H9 (cell line): ENCODE results near the gene FMN1. TPM values are rescaled to one million over a fixed set of nuclear protein-coding genes. Genes with fewer than 3 reads are reported as not detected.

ENCODE experiments used
- DNase-seq: peaks from one replicate; pipeline ENCODE4 v3.0.0-alpha.2; 2017
- H2AFZ ChIP-seq: one replicate; pipeline ENCODE4 v1.6.1; 2013; ENCODE audit warnings: mild to moderate bottlenecking, low read length, control low read depth, moderate library complexity
- H2AK5ac ChIP-seq: 2 replicates; pipeline ENCODE4 v1.6.1; 2013; ENCODE audit warnings: low read length, control low read depth, mixed read lengths; ENCODE audit not compliant: insufficient read length
- H2BK120ac ChIP-seq: one replicate; pipeline ENCODE4 v1.6.1; 2013; ENCODE audit warnings: low read depth, mild to moderate bottlenecking, low read length, control low read depth, inconsistent platforms; ENCODE audit not compliant: poor library complexity, severe bottlenecking
- H2BK12ac ChIP-seq: 2 replicates; pipeline ENCODE4 v1.6.1; 2013; ENCODE audit warnings: low read length, control low read depth, mixed read lengths, low read depth; ENCODE audit not compliant: insufficient read length
- H2BK15ac ChIP-seq: 2 replicates; pipeline ENCODE4 v1.6.1; 2013; ENCODE audit warnings: low read depth, low read length, control low read depth
- H2BK20ac ChIP-seq: one replicate; pipeline ENCODE4 v1.6.1; 2013; ENCODE audit warnings: low read depth, mild to moderate bottlenecking, low read length, control low read depth, inconsistent platforms; ENCODE audit not compliant: poor library complexity, severe bottlenecking
- H2BK5ac ChIP-seq: 2 replicates; pipeline ENCODE4 v1.6.1; 2013; ENCODE audit warnings: low read length, control low read depth, mixed read lengths; ENCODE audit not compliant: insufficient read length
- H3K14ac ChIP-seq: 2 replicates; pipeline ENCODE4 v1.6.1; 2013; ENCODE audit warnings: low read length, control low read depth; ENCODE audit not compliant: insufficient read depth
- H3K18ac ChIP-seq: 2 replicates; pipeline ENCODE4 v1.6.1; 2013; ENCODE audit warnings: low read depth, mild to moderate bottlenecking, mixed read lengths, low read length, control low read depth; ENCODE audit not compliant: insufficient read length
- H3K23ac ChIP-seq: 2 replicates; pipeline ENCODE4 v1.6.1; 2013; ENCODE audit warnings: low read length, control low read depth, mixed read lengths, low read depth; ENCODE audit not compliant: insufficient read length
- H3K23me2 ChIP-seq: 2 replicates; pipeline ENCODE4 v1.6.1; 2013; ENCODE audit warnings: low read depth, mild to moderate bottlenecking, mixed read lengths, low read length, control low read depth; ENCODE audit not compliant: insufficient read length, poor library complexity, severe bottlenecking
- H3K27ac ChIP-seq: 2 replicates; pipeline ENCODE4 v1.5.1; 2013; ENCODE audit warnings: low read length, control low read depth, mixed read lengths, low read depth; ENCODE audit not compliant: insufficient read length
- H3K27me3 ChIP-seq: 2 replicates; pipeline ENCODE4 v1.6.1; 2013; ENCODE audit warnings: low read length, control low read depth, inconsistent platforms; ENCODE audit not compliant: insufficient read depth
- H3K4ac ChIP-seq: 2 replicates; pipeline ENCODE4 v1.6.1; 2013; ENCODE audit warnings: low read depth, mild to moderate bottlenecking, control low read depth, inconsistent platforms, low read length, moderate library complexity
- H3K4me1 ChIP-seq: 2 replicates; pipeline ENCODE4 v1.6.1; 2013; ENCODE audit warnings: low read length, control low read depth, inconsistent platforms; ENCODE audit not compliant: insufficient read depth
- H3K4me2 ChIP-seq: 2 replicates; pipeline ENCODE4 v1.6.1; 2013; ENCODE audit warnings: low read length, control low read depth, mixed read lengths; ENCODE audit not compliant: insufficient read length, insufficient read depth
- H3K56ac ChIP-seq: 2 replicates; pipeline ENCODE4 v1.6.1; 2013; ENCODE audit warnings: low read depth, mild to moderate bottlenecking, mixed read lengths, low read length, control low read depth; ENCODE audit not compliant: insufficient read length
- H3K79me1 ChIP-seq: 2 replicates; pipeline ENCODE4 v1.6.1; 2013; ENCODE audit warnings: low read depth, mild to moderate bottlenecking, moderate library complexity, low read length, control low read depth, inconsistent platforms; ENCODE audit not compliant: insufficient read depth, poor library complexity, severe bottlenecking
- H3K79me2 ChIP-seq: 2 replicates; pipeline ENCODE4 v1.6.1; 2013; ENCODE audit warnings: low read length, control low read depth, inconsistent platforms; ENCODE audit not compliant: insufficient read depth
- H3K9ac ChIP-seq: 2 replicates; pipeline ENCODE4 v1.6.1; 2013; ENCODE audit warnings: low read length, control low read depth, mixed read lengths; ENCODE audit not compliant: insufficient read length; ENCODE audit errors: extremely low read depth
- H3K9me3 ChIP-seq: one replicate; pipeline ENCODE4 v1.6.1; 2013; ENCODE audit warnings: low read depth, low read length, inconsistent platforms; ENCODE audit not compliant: control insufficient read depth
- H3T11ph ChIP-seq: one replicate; pipeline ENCODE4 v1.6.1; 2013; ENCODE audit warnings: mild to moderate bottlenecking, low read length, control low read depth, inconsistent platforms
- H4K20me1 ChIP-seq: one replicate; pipeline ENCODE4 v1.6.1; 2013; ENCODE audit not compliant: control insufficient read depth, insufficient read length, insufficient read depth
- H4K5ac ChIP-seq: 2 replicates; pipeline ENCODE4 v1.6.1; 2013; ENCODE audit warnings: low read depth, mild to moderate bottlenecking, mixed read lengths, low read length, control low read depth; ENCODE audit not compliant: insufficient read length
- H4K8ac ChIP-seq: replicated peaks from 2 replicates; pipeline ENCODE4 v1.6.1; 2013; ENCODE audit warnings: low read length, control low read depth, mixed read lengths, low read depth; ENCODE audit not compliant: insufficient read length
- H4K91ac ChIP-seq: 2 replicates; pipeline ENCODE4 v1.6.1; 2013; ENCODE audit warnings: low read depth, mild to moderate bottlenecking, moderate library complexity, mixed read lengths, low read length, control low read depth; ENCODE audit not compliant: insufficient read length
- H3K27ac Mint-ChIP-seq, 3 experiments: 2 replicates in 2 of 3; 3 replicates in 1 of 3; pipeline ENCODE4 v1.8.0; 2020 to 2021; ENCODE audit warnings: mixed read lengths in 3 of 3, mild to moderate bottlenecking in 1 of 3, moderate library complexity in 1 of 3
- H3K27me3 Mint-ChIP-seq: 2 replicates; pipeline ENCODE4 v1.8.0; 2021; ENCODE audit warnings: low read depth, mild to moderate bottlenecking, moderate library complexity, mixed read lengths
- H3K36me3 Mint-ChIP-seq, 3 experiments: 2 replicates in 2 of 3; 3 replicates in 1 of 3; pipeline ENCODE4 v1.8.0; 2020 to 2021; ENCODE audit warnings: low read depth in 3 of 3, mixed read lengths in 3 of 3; ENCODE audit not compliant: insufficient read depth in 1 of 3
- H3K4me1 Mint-ChIP-seq, 2 experiments: 2 replicates each; pipeline ENCODE4 v1.8.0; 2020; ENCODE audit warnings: mixed read lengths in 2 of 2
- H3K4me3 Mint-ChIP-seq, 2 experiments: 2 replicates in 1 of 2; 3 replicates in 1 of 2; pipeline ENCODE4 v1.8.0; 2020 to 2021; ENCODE audit warnings: mild to moderate bottlenecking in 2 of 2, mixed read lengths in 2 of 2, moderate library complexity in 1 of 2
- H3K9me3 Mint-ChIP-seq, 2 experiments: 2 replicates in 1 of 2; 3 replicates in 1 of 2; pipeline ENCODE4 v1.8.0; 2020; ENCODE audit warnings: mild to moderate bottlenecking in 2 of 2, mixed read lengths in 2 of 2, moderate library complexity in 1 of 2
- CTCF ChIP-seq: fragments of 200-600 bp; sonication (generic); conservative IDR thresholded peaks from 3 replicates; pipeline ENCODE4 v1.8.0; 2021; ENCODE audit warnings: antibody characterized with exemption, mild to moderate bottlenecking
- WGBS: extraction: QIAGEN DNeasy Blood & Tissue Kit; methylation state at CpG from one replicate; pipeline ENCODE4 v1.1.7; 2013; ENCODE audit warnings: missing lambda C conversion rate, low lambda C conversion rate, mixed read lengths; ENCODE audit not compliant: insufficient read length; ENCODE audit errors: extremely low coverage; 5-methylcytosine and 5-hydroxymethylcytosine counted together
- total RNA-seq: library from RNA; stranded (reverse); gene quantifications from 2 replicates; pipeline ENCODE4 v1.2.1, GENCODE V29; 2021

Gene FMN1
- total RNA-seq, 1 experiment from 2014 or later = 1.9 TPM

DNA sequence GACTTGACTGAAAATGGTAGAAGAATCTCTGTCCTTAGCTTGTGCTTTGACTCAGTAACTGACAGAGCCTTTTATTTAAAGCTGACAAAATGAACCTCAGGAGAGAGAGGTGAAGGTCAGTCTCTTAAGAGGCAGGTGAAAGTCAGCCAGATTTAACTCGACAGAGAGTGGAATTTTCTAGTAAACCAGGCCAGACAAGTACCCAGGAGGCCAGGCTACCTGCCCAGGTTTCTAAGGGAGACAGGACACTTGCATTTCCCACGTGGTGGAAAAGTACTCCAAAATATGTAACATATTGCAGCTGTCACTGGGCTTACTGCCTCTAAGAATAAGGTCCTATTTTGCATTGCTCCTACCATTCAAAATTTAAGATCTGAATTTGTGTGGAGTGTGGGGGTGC, 167.9 kb downstream of the FMN1 start:
- no peak for TF ChIP-seq CTCF
- no peaks in the 10 kb centered on the region for H3K9me3 Mint-ChIP-seq
- Histone ChIP-seq H3K27me3 (no peaks in the 10 kb centered on the region), H3K79me2 (no peaks in the 10 kb centered on the region), H3K9ac (no peak overlapping the region), H3K18ac (no peak overlapping the region), H2AK5ac (no peak overlapping the region), H3K14ac (no peak overlapping the region), H3K4me1 (peaks cover 2% of the 10 kb centered on the region; the same call in 1 of the 2 replicates), H4K91ac (no peak overlapping the region), H2BK5ac (no peak overlapping the region), H3K79me1 (no peaks in the 10 kb centered on the region), H3K27ac (no peak overlapping the region), H3T11ph (no peak overlapping the region), H3K4me2 (no peak overlapping the region), H2BK120ac (no peak overlapping the region), H4K8ac (no peak overlapping the region), H2AFZ (no peak overlapping the region), H2BK15ac (no peak overlapping the region), H2BK12ac (no peak overlapping the region), H3K9me3 (no peaks in the 10 kb centered on the region), H2BK20ac (no peak overlapping the region), H4K20me1 (no peaks in the 10 kb centered on the region), H3K23me2 (no peaks in the 10 kb centered on the region), H4K5ac (no peak overlapping the region), H3K4ac (no peak overlapping the region), H3K56ac (no peak overlapping the region), H3K23ac (no peak overlapping the region)
- peaks cover 8 to 12% of the 10 kb centered on the region in 2 experiments for H3K4me1 Mint-ChIP-seq
- no peaks in the 10 kb centered on the region for H3K36me3 Mint-ChIP-seq
- no peak overlapping the region for H3K27ac Mint-ChIP-seq
- H3K4me3 Mint-ChIP-seq = no peak overlapping the region
- no peaks in the 10 kb centered on the region for H3K27me3 Mint-ChIP-seq
- no peak for DNase-seq
- WGBS = no CpG with 5 or more reads among the region's 2 CpGs
